ENCODE measurements around the gene MRFAP1L1. TPM values are rescaled to one million over a fixed set of nuclear protein-coding genes. Genes with fewer than 3 reads are reported as not detected.

The MRFAP1L1 gene
- total and polyA plus RNA-seq, 2 experiments from 2014 or later, result 61.6 to 73.8 TPM

DNA sequence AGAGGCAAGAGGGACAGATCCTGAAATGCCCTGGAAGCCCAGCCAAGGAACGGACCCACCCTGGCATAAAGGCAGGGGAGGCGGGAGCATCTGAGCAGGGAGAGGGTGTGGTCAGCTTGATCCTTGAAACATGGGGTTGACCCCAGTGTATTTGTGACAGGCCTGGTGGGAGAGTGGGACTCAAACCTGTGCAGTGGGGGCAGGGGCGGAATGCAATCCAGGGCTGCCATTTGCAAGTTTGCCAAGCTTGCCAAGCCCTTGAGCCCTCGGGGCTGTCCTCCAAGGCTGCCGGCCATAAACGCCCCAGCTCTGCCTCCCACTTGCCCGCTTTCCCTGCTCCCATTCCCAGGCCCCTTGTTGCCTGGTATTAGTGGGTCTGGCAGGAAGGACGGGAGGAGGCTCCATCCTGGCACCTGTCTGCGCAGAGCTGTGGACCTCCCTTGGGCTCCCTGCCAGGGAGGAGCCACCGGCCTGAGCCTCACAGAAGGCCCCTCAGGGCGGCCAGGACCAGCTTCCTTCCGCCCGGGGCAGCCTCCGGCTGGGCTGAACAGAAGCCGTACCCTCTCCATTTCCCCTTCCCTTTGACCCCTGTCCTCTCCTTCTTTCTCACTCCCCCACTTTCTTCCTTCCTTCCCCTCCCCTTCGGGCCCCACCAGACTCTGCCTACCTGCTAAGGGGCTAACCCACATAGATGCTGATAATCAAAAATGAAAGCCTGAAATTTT is 15.3 kb downstream of the MRFAP1L1 start:
- no peak overlapping the region for H3K4me2 ChIP-seq
- no peak overlapping the region for H2AFZ ChIP-seq
- no peaks in the 10 kb centered on the region; the same call in 1 of the 2 replicates for H3K79me2 ChIP-seq (replicated peaks; ENCODE audit: insufficient read depth)
- H3F3A ChIP-seq (replicated peaks; ENCODE audit: low read depth), result no peaks in the 10 kb centered on the region
- ATAC-seq, result no peak
- Mint-ChIP-seq H3K36me3 (ENCODE audit: low read depth) (no peaks in the 10 kb centered on the region), H3K27ac (no peak overlapping the region; the same call in 1 of the 2 replicates), H3K4me1 (peaks cover 24% of the 10 kb centered on the region), H3K27me3 (ENCODE audit: insufficient read depth, low read depth, poor library complexity) (peaks cover 4% of the 10 kb centered on the region), H3K9me3 (no peaks in the 10 kb centered on the region), H3K4me3 (no peak overlapping the region)
- no peaks in the 10 kb centered on the region for H3K9me2 ChIP-seq (ENCODE audit: insufficient read depth)
- H3K27ac ChIP-seq (ENCODE audit: low read depth), result no peak overlapping the region
- H3K36me3 ChIP-seq (ENCODE audit: insufficient read depth), result no peaks in the 10 kb centered on the region
- H4K20me1 ChIP-seq (replicated peaks; ENCODE audit: insufficient read depth), result no peaks in the 10 kb centered on the region; the same call in 1 of the 2 replicates
- H3K4me3 ChIP-seq, result no peak overlapping the region
- no peaks in the 10 kb centered on the region for H3K27me3 ChIP-seq (ENCODE audit: insufficient read depth)
- no peak for TF ChIP-seq ZNF331 (CRISPR knock-in tag; IDR thresholded peaks at IDR 0.05; ENCODE audit: low read depth)
- TF ChIP-seq, protein P1, sequence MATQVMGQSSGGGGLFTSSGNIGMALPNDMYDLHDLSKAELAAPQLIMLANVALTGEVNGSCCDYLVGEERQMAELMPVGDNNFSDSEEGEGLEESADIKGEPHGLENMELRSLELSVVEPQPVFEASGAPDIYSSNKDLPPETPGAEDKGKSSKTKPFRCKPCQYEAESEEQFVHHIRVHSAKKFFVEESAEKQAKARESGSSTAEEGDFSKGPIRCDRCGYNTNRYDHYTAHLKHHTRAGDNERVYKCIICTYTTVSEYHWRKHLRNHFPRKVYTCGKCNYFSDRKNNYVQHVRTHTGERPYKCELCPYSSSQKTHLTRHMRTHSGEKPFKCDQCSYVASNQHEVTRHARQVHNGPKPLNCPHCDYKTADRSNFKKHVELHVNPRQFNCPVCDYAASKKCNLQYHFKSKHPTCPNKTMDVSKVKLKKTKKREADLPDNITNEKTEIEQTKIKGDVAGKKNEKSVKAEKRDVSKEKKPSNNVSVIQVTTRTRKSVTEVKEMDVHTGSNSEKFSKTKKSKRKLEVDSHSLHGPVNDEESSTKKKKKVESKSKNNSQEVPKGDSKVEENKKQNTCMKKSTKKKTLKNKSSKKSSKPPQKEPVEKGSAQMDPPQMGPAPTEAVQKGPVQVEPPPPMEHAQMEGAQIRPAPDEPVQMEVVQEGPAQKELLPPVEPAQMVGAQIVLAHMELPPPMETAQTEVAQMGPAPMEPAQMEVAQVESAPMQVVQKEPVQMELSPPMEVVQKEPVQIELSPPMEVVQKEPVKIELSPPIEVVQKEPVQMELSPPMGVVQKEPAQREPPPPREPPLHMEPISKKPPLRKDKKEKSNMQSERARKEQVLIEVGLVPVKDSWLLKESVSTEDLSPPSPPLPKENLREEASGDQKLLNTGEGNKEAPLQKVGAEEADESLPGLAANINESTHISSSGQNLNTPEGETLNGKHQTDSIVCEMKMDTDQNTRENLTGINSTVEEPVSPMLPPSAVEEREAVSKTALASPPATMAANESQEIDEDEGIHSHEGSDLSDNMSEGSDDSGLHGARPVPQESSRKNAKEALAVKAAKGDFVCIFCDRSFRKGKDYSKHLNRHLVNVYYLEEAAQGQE (IDR thresholded peaks at IDR 0.05; ENCODE audit: unreplicated experiment), result no peak
- no peak for TF ChIP-seq ETS1 (IDR thresholded peaks at IDR 0.05)
- TF ChIP-seq CREB1 (CRISPR knock-in tag; IDR thresholded peaks at IDR 0.05; ENCODE audit: low read depth), result no peak
- TF ChIP-seq, protein P2, sequence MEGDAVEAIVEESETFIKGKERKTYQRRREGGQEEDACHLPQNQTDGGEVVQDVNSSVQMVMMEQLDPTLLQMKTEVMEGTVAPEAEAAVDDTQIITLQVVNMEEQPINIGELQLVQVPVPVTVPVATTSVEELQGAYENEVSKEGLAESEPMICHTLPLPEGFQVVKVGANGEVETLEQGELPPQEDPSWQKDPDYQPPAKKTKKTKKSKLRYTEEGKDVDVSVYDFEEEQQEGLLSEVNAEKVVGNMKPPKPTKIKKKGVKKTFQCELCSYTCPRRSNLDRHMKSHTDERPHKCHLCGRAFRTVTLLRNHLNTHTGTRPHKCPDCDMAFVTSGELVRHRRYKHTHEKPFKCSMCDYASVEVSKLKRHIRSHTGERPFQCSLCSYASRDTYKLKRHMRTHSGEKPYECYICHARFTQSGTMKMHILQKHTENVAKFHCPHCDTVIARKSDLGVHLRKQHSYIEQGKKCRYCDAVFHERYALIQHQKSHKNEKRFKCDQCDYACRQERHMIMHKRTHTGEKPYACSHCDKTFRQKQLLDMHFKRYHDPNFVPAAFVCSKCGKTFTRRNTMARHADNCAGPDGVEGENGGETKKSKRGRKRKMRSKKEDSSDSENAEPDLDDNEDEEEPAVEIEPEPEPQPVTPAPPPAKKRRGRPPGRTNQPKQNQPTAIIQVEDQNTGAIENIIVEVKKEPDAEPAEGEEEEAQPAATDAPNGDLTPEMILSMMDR (conservative IDR thresholded peaks at IDR 0.05; ENCODE audit: low read depth in 2 of 2), result no peak
- TF ChIP-seq ZNF114 (CRISPR knock-in tag; IDR thresholded peaks at IDR 0.05), result no peak
- TF ChIP-seq, protein P3, sequence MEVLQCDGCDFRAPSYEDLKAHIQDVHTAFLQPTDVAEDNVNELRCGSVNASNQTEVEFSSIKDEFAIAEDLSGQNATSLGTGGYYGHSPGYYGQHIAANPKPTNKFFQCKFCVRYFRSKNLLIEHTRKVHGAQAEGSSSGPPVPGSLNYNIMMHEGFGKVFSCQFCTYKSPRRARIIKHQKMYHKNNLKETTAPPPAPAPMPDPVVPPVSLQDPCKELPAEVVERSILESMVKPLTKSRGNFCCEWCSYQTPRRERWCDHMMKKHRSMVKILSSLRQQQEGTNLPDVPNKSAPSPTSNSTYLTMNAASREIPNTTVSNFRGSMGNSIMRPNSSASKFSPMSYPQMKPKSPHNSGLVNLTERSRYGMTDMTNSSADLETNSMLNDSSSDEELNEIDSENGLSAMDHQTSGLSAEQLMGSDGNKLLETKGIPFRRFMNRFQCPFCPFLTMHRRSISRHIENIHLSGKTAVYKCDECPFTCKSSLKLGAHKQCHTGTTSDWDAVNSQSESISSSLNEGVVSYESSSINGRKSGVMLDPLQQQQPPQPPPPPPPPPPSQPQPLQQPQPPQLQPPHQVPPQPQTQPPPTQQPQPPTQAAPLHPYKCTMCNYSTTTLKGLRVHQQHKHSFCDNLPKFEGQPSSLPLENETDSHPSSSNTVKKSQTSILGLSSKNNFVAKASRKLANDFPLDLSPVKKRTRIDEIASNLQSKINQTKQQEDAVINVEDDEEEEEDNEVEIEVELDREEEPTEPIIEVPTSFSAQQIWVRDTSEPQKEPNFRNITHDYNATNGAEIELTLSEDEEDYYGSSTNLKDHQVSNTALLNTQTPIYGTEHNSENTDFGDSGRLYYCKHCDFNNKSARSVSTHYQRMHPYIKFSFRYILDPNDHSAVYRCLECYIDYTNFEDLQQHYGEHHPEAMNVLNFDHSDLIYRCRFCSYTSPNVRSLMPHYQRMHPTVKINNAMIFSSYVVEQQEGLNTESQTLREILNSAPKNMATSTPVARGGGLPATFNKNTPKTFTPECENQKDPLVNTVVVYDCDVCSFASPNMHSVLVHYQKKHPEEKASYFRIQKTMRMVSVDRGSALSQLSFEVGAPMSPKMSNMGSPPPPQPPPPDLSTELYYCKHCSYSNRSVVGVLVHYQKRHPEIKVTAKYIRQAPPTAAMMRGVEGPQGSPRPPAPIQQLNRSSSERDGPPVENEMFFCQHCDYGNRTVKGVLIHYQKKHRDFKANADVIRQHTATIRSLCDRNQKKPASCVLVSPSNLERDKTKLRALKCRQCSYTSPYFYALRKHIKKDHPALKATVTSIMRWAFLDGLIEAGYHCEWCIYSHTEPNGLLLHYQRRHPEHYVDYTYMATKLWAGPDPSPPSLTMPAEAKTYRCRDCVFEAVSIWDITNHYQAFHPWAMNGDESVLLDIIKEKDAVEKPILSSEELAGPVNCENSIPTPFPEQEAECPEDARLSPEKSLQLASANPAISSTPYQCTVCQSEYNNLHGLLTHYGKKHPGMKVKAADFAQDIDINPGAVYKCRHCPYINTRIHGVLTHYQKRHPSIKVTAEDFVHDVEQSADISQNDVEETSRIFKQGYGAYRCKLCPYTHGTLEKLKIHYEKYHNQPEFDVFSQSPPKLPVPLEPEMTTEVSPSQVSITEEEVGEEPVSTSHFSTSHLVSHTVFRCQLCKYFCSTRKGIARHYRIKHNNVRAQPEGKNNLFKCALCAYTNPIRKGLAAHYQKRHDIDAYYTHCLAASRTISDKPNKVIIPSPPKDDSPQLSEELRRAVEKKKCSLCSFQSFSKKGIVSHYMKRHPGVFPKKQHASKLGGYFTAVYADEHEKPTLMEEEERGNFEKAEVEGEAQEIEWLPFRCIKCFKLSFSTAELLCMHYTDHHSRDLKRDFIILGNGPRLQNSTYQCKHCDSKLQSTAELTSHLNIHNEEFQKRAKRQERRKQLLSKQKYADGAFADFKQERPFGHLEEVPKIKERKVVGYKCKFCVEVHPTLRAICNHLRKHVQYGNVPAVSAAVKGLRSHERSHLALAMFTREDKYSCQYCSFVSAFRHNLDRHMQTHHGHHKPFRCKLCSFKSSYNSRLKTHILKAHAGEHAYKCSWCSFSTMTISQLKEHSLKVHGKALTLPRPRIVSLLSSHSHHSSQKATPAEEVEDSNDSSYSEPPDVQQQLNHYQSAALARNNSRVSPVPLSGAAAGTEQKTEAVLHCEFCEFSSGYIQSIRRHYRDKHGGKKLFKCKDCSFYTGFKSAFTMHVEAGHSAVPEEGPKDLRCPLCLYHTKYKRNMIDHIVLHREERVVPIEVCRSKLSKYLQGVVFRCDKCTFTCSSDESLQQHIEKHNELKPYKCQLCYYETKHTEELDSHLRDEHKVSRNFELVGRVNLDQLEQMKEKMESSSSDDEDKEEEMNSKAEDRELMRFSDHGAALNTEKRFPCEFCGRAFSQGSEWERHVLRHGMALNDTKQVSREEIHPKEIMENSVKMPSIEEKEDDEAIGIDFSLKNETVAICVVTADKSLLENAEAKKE (CRISPR knock-in tag; IDR thresholded peaks at IDR 0.05), result no peak
- TF ChIP-seq NANOG (IDR thresholded peaks at IDR 0.05; ENCODE audit: borderline replicate concordance), result no peak
- no peak for TF ChIP-seq EZH2 (IDR thresholded peaks at IDR 0.05; ENCODE audit: low read depth, unreplicated experiment)
- no peak for TF ChIP-seq STAT1 (IDR thresholded peaks at IDR 0.05; ENCODE audit: unreplicated experiment)
- TF ChIP-seq JUNB (IDR thresholded peaks at IDR 0.05; ENCODE audit: unreplicated experiment), result no peak
- TF ChIP-seq POLR2AphosphoS5 (IDR thresholded peaks at IDR 0.05; ENCODE audit: low read depth), result no peak
- TF ChIP-seq EZH2phosphoT487 (IDR thresholded peaks at IDR 0.05; ENCODE audit: unreplicated experiment), result no peak
- no peak for DNase-seq (ENCODE audit: low spot score)
- no peaks in the 10 kb centered on the region for H3K4me1 ChIP-seq (ENCODE audit: insufficient read depth)
